Measurements from ENCODE around the gene CCNY. TPM values are rescaled to one million over a fixed set of nuclear protein-coding genes. Genes with fewer than 3 reads are reported as not detected.

The CCNY gene
- total RNA-seq, 4 donors from 2014 or later, result 21.7 to 27.7 (median 24.8) TPM

GRCh38 chr10:35574924-35575352, 238.6 kb downstream of the CCNY start:
- H3K9me3 ChIP-seq, result no peaks in the 10 kb centered on the region

GRCh38 chr10:35575640-35576039, 239.3 kb downstream of the CCNY start:
- H3K4me3 ChIP-seq, result no peak overlapping the region
- H3K27me3 ChIP-seq, result no peaks in the 10 kb centered on the region
- peaks cover 0 to 28% (median 0%) of the 10 kb centered on the region in 3 donors for H3K36me3 ChIP-seq
- no peak for TF ChIP-seq POLR2A (IDR thresholded peaks at IDR 0.05)
- no peak for TF ChIP-seq CTCF (IDR thresholded peaks at IDR 0.05)
- no peaks in the 10 kb centered on the region for H3K9me3 ChIP-seq
- H3K27ac ChIP-seq, result no peak overlapping the region
- no peaks in the 10 kb centered on the region for H3K4me1 ChIP-seq
- DNase-seq, result no peak

More at GRCh38 chr10:35574924-35575352, 238.6 kb downstream of the CCNY start:
- no peak for TF ChIP-seq POLR2A (IDR thresholded peaks at IDR 0.05)
- no peak for TF ChIP-seq CTCF (IDR thresholded peaks at IDR 0.05)
- H3K4me3 ChIP-seq, result no peak overlapping the region
- H3K27me3 ChIP-seq, result no peaks in the 10 kb centered on the region
- H3K36me3 ChIP-seq, result peaks cover 0 to 31% (median 0%) of the 10 kb centered on the region in 3 donors
- no peak overlapping the region for H3K27ac ChIP-seq
- no peak for DNase-seq
- no peaks in the 10 kb centered on the region for H3K4me1 ChIP-seq

- peaks cover 0 to 22% (median 0%) of the 10 kb centered on the region in 3 donors for H3K36me3 ChIP-seq
- no peaks in the 10 kb centered on the region for H3K27me3 ChIP-seq
- no peak for DNase-seq
- TF ChIP-seq POLR2A (IDR thresholded peaks at IDR 0.05) (no peak), CTCF (IDR thresholded peaks at IDR 0.05) (no peak)
- no peaks in the 10 kb centered on the region for H3K9me3 ChIP-seq
- H3K4me1 ChIP-seq, result no peaks in the 10 kb centered on the region
- H3K4me3 ChIP-seq, result no peak overlapping the region
- H3K27ac ChIP-seq, result no peak overlapping the region
Observed at GRCh38 chr10:35576730-35577129, 240.4 kb downstream of the CCNY start.

GRCh38 chr10:35577926-35578617, 241.8 kb downstream of the CCNY start:
- TF ChIP-seq POLR2A (IDR thresholded peaks at IDR 0.05) (no peak), CTCF (IDR thresholded peaks at IDR 0.05) (no peak)
- Histone ChIP-seq H3K36me3 (peaks cover 0 to 11% (median 0%) of the 10 kb centered on the region in 3 donors), H3K4me1 (no peaks in the 10 kb centered on the region), H3K9me3 (no peaks in the 10 kb centered on the region), H3K27me3 (no peaks in the 10 kb centered on the region), H3K27ac (no peak overlapping the region), H3K4me3 (no peak overlapping the region)
- no peak for DNase-seq

GRCh38 chr10:35578618-35578956, 242.3 kb downstream of the CCNY start:
- Histone ChIP-seq H3K4me1 (no peaks in the 10 kb centered on the region), H3K9me3 (no peaks in the 10 kb centered on the region), H3K27ac (no peak overlapping the region), H3K27me3 (no peaks in the 10 kb centered on the region), H3K36me3 (peaks cover 0 to 9% (median 0%) of the 10 kb centered on the region in 3 donors), H3K4me3 (no peak overlapping the region)
- no peak for DNase-seq
- no peak for TF ChIP-seq CTCF (IDR thresholded peaks at IDR 0.05)
- TF ChIP-seq POLR2A (IDR thresholded peaks at IDR 0.05), result no peak

Measured in Peyer's patch (tissue), 4 donors.